Measurements from ENCODE around the gene CENPH.

GRCh38 chr5:69184621-69185020 lies 4.8 kb upstream of the CENPH start:
- TF ChIP-seq POLR2A (IDR thresholded peaks at IDR 0.05; ENCODE audit: low read depth, low read length) (no peak), TAF1 (IDR thresholded peaks at IDR 0.05; ENCODE audit: borderline replicate concordance, low read depth, low read length) (no peak), POLR2AphosphoS5 (IDR thresholded peaks at IDR 0.05; ENCODE audit: low read depth, low read length) (no peak)

Measured in GM12892 (cell line).